WTC11 (cell line): ENCODE data around the gene UMAD1.

Source experiments
- CREM ChIP-seq: sonication (generic); formaldehyde crosslinking; IDR thresholded peaks from 2 replicates; pipeline ENCODE4 v1.8.1; 2022; ENCODE audit warnings: mild to moderate bottlenecking, missing genetic modification reagents, moderate library complexity
- CTCF ChIP-seq: fragments of 200-600 bp; IDR thresholded peaks from 2 replicates; pipeline ENCODE4 v1.8.0; 2022; ENCODE audit warnings: antibody characterized with exemption
- E2F1 ChIP-seq: sonication (generic); formaldehyde crosslinking; IDR thresholded peaks from 2 replicates; pipeline ENCODE4 v1.8.0; 2022; ENCODE audit warnings: mild to moderate bottlenecking, missing genetic modification reagents
- MAX ChIP-seq: sonication (generic); formaldehyde crosslinking; IDR thresholded peaks from 2 replicates; pipeline ENCODE4 v1.8.0; 2022; ENCODE audit warnings: mild to moderate bottlenecking, missing genetic modification reagents
- ZNF416 ChIP-seq: fragments of 250-450 bp; sonication (Bioruptor Pico); IDR thresholded peaks from 2 replicates; pipeline ENCODE4 v1.9.0; 2021; ENCODE audit warnings: mild to moderate bottlenecking, inconsistent platforms
- ZSCAN18 ChIP-seq: fragments of 250-450 bp; sonication (Bioruptor Pico); IDR thresholded peaks from 2 replicates; pipeline ENCODE4 v2.1.2; 2022; ENCODE audit warnings: mild to moderate bottlenecking, moderate library complexity

- TF ChIP-seq E2F1: no peak
- TF ChIP-seq MAX (CRISPR knock-in tag): no peak
- no peak for TF ChIP-seq CTCF
- no peak for TF ChIP-seq ZNF416 (CRISPR knock-in tag)
- TF ChIP-seq ZSCAN18 (CRISPR knock-in tag): no peak
- TF ChIP-seq CREM (CRISPR knock-in tag): no peak
Observed at GRCh38 chr7:7798510-7798909, 158.0 kb downstream of the UMAD1 start.
